PC-3 (cell line): ENCODE measurements around the gene PPIF. TPM values are rescaled to one million over a fixed set of nuclear protein-coding genes. Genes with fewer than 3 reads are reported as not detected.

Experiments used
- ATAC-seq: fragments of 200-7000 bp; cut with Tn5 transposase; 2 replicates; pipeline ENCODE4 v1.9.1; 2020; ENCODE audit warnings: mild to moderate bottlenecking, moderate library complexity
- BruUV-seq: library from RNA; stranded (reverse); fragments of 400-500 nt; replicated peaks from 2 replicates; lab custom pipeline; 2021; lab: Mats Ljungman, UMichigan
- CTCF ChIA-PET: fragments of 300-600 bp; sonication (Branson Sonifier 250); formaldehyde crosslinking; loops from one replicate; lab custom pipeline; 2022; ENCODE audit warnings: antibody characterized with exemption; lab: Charles Lee
- POLR2A ChIA-PET: fragments of 300-600 bp; sonication (Branson Sonifier 250); formaldehyde crosslinking; loops from one replicate; lab custom pipeline; 2022; ENCODE audit warnings: antibody characterized with exemption; ENCODE audit not compliant: unreplicated experiment; lab: Charles Lee
- DNase-seq: peaks from one replicate; pipeline ENCODE4 v3.0.0-alpha.2; 2015
- H2AFZ ChIP-seq: fragments of 300-600 bp; sonication (generic); 2 replicates; pipeline ENCODE4 v1.6.0; 2016; ENCODE audit warnings: antibody characterized with exemption, low read length
- H3F3A ChIP-seq: fragments of 300-600 bp; sonication (generic); one replicate; pipeline ENCODE4 v1.6.0; 2017; ENCODE audit warnings: antibody characterized with exemption, low read length, control low read depth, mild to moderate bottlenecking; ENCODE audit not compliant: unreplicated experiment
- H3K27ac ChIP-seq: fragments of 300-600 bp; sonication (generic); 2 replicates; pipeline ENCODE4 v1.5.1; 2016; ENCODE audit warnings: mild to moderate bottlenecking, low read length
- H3K27me3 ChIP-seq: fragments of 300-600 bp; sonication (generic); 2 replicates; pipeline ENCODE4 v1.6.1; 2016; ENCODE audit warnings: low read length, mixed read lengths
- H3K36me3 ChIP-seq: fragments of 300-600 bp; sonication (generic); 2 replicates; pipeline ENCODE4 v1.6.1; 2016; ENCODE audit warnings: low read depth, mixed run types, low read length, mixed read lengths
- H3K4me1 ChIP-seq: fragments of 300-600 bp; sonication (generic); 2 replicates; pipeline ENCODE4 v1.5.1; 2016; ENCODE audit warnings: low read length; ENCODE audit not compliant: insufficient read depth
- H3K4me2 ChIP-seq: fragments of 300-600 bp; sonication (generic); 2 replicates; pipeline ENCODE4 v1.6.0; 2016; ENCODE audit warnings: low read length
- H3K4me3 ChIP-seq: fragments of 300-600 bp; sonication (generic); 2 replicates; pipeline ENCODE4 v1.5.1; 2016; ENCODE audit warnings: mild to moderate bottlenecking, low read length, mixed read lengths
- H3K79me2 ChIP-seq: fragments of 300-600 bp; sonication (generic); 2 replicates; pipeline ENCODE4 v1.6.1; 2017; ENCODE audit warnings: low read length, mixed read lengths
- H3K9ac ChIP-seq: fragments of 300-600 bp; sonication (generic); 2 replicates; pipeline ENCODE4 v1.6.0; 2016; ENCODE audit warnings: mild to moderate bottlenecking, low read length
- H3K9me2 ChIP-seq: fragments of 300-600 bp; sonication (generic); replicated peaks from 2 replicates; pipeline ENCODE4 v1.6.1; 2016; ENCODE audit warnings: mixed run types, low read length, mixed read lengths
- H3K9me3 ChIP-seq: fragments of 300-600 bp; sonication (generic); 2 replicates; pipeline ENCODE4 v1.6.1; 2016; ENCODE audit warnings: low read length, mixed read lengths
- H4K20me1 ChIP-seq: fragments of 300-600 bp; sonication (generic); 2 replicates; pipeline ENCODE4 v1.6.1; 2016; ENCODE audit warnings: low read length, mixed read lengths
- EZH2 ChIP-seq: fragments of 300-600 bp; sonication (generic); IDR thresholded peaks from one replicate; pipeline ENCODE4 v1.6.1; 2017; ENCODE audit warnings: antibody characterized with exemption, mild to moderate bottlenecking, low read length; ENCODE audit not compliant: unreplicated experiment
- EZH2phosphoT487 ChIP-seq: fragments of 300-600 bp; sonication (generic); IDR thresholded peaks from 2 replicates; pipeline ENCODE4 v1.6.1; 2018; ENCODE audit warnings: mild to moderate bottlenecking, antibody characterized with exemption, low read length, borderline replicate concordance
- intact Hi-C: fragments of 100-400 bp; cut with micrococcal nuclease; formaldehyde crosslinking; loops from 2 replicates; pipeline ENCODE4 v1.9.0; 2023
- total RNA-seq: library from RNA; depleted of rRNA; stranded (reverse); fragments of >200 nt; gene quantifications from 2 replicates; pipeline ENCODE4 v1.2.3, GENCODE V29; 2014
- TF ChIP-seq, protein P1 (sequence below): fragments of 300-600 bp; sonication (generic); conservative IDR thresholded peaks from 2 replicates; pipeline ENCODE4 v1.5.1; 2017; ENCODE audit warnings: antibody characterized with exemption, low read depth, mild to moderate bottlenecking, low read length

The PPIF gene
- total RNA-seq, 1 experiment from 2014 or later, result 381 TPM

DNA sequence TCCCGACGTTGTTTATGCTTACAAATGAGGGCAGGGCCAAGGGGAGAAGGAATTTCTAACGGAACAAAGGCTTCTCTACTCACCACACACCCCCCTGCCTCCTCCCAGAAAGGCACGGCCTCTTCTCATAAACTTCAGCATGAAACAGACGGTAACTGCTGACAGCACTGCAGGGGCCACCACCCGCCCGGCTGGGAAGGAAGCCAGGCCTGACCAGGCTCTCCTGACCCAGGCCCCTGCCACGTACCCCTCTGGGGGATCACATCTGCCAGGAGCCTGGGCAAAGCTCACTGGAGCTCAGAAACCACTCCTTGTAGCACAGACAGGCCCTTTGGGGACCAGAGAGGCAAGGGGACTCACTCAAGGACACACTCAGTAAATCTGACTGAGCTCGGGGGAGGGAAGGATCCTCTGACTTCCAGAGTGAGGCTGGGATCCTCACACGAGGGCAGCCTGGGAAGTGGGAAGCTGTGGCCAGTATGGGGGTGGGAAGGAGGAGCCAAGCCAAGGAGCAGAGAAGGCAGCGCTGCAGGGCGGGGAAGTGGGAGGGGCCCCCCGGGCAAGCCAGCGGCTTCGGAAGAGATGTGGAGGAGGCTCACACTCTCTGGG lies 52.1 kb downstream of the PPIF start:
- Histone ChIP-seq H3K4me2 (no peak overlapping the region), H4K20me1 (no peaks in the 10 kb centered on the region), H3K9ac (no peak overlapping the region), H3K4me1 (peaks cover 17% of the 10 kb centered on the region), H3K9me2 (no peaks in the 10 kb centered on the region), H3K79me2 (no peaks in the 10 kb centered on the region), H2AFZ (no peak overlapping the region), H3K4me3 (no peak overlapping the region), H3K27me3 (no peaks in the 10 kb centered on the region), H3K36me3 (no peaks in the 10 kb centered on the region; the same call in 1 of the 2 replicates), H3F3A (no peaks in the 10 kb centered on the region), H3K27ac (no peak overlapping the region), H3K9me3 (no peaks in the 10 kb centered on the region)
- ATAC-seq (peak; percentile 8), DNase-seq (no peak)
- intact Hi-C loops, result no loop called here
- TF ChIP-seq EZH2phosphoT487 (no peak), EZH2 (no peak)
- TF ChIP-seq, protein P1, sequence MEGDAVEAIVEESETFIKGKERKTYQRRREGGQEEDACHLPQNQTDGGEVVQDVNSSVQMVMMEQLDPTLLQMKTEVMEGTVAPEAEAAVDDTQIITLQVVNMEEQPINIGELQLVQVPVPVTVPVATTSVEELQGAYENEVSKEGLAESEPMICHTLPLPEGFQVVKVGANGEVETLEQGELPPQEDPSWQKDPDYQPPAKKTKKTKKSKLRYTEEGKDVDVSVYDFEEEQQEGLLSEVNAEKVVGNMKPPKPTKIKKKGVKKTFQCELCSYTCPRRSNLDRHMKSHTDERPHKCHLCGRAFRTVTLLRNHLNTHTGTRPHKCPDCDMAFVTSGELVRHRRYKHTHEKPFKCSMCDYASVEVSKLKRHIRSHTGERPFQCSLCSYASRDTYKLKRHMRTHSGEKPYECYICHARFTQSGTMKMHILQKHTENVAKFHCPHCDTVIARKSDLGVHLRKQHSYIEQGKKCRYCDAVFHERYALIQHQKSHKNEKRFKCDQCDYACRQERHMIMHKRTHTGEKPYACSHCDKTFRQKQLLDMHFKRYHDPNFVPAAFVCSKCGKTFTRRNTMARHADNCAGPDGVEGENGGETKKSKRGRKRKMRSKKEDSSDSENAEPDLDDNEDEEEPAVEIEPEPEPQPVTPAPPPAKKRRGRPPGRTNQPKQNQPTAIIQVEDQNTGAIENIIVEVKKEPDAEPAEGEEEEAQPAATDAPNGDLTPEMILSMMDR, result no peak
- BruUV-seq, result no TSS peak
- ChIA-PET POLR2A (no interaction called here), CTCF (interaction anchor here (0.6 to 1.5 kb wide), 4 partner anchors 25 to 807 kb away, joined by 3 read pairs; no protein-coding TSS in a partner anchor)

DNA sequence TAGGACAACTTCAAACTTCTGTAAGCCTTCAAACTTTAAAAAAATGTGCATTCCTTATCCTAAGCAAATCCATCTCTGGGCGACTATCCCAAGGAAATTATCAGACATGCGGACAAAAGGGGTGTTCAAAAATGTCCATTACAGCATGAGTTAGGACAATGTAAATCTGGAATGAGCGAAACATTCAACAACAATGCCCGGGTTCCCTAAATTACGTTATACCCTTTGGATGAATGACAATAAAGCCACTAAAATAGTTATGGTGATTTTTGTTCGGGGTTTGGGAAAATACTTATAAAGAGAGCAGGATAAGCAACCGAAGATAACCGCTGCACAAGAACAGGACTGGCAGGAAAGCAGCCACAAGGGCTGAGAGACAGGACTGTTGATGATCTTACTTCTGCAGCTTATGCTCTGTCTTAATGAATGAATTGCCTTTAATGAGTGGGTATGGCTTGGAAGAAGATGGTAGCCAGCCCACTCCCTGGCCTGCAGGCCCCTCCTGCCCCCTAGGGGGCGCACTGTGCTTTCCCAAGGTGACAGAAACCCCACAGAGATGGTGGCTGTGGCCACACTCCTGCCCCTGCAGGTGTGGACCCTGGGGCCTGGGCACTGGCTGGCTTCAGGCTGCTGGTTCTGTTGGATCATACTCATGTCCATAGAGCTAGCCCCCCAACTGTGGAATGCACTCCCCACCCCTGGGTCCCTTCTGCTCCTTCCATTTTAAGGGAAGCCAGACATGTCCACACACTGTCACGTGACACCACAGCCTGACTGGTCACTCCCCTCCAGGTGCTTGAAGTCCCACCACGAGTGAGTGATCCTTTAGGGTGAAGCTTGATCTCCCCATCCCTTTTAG lies 53.1 kb downstream of the PPIF start:
- Histone ChIP-seq H4K20me1 (no peaks in the 10 kb centered on the region), H2AFZ (no peak overlapping the region), H3K36me3 (no peaks in the 10 kb centered on the region), H3K79me2 (no peaks in the 10 kb centered on the region), H3K9me3 (no peaks in the 10 kb centered on the region), H3K4me1 (peaks cover 23% of the 10 kb centered on the region), H3K9me2 (no peaks in the 10 kb centered on the region), H3K27ac (no peak overlapping the region), H3K27me3 (no peaks in the 10 kb centered on the region), H3K4me3 (no peak overlapping the region), H3F3A (no peaks in the 10 kb centered on the region), H3K4me2 (no peak overlapping the region), H3K9ac (no peak overlapping the region)
- TF ChIP-seq EZH2, result no peak
- TF ChIP-seq, protein P1, result peak; percentile 100
- ChIA-PET CTCF (interaction anchor here (1.2 to 1.5 kb wide), 2 partner anchors 26 kb away, joined by 3 to 4 read pairs; no protein-coding TSS in a partner anchor), POLR2A (interaction anchor here (0.6 kb wide), 1 partner anchor 679 kb away, joined by 3 read pairs; no protein-coding TSS in a partner anchor)
- peak; percentile 97 for DNase-seq
- peak; percentile 57 for ATAC-seq
- no TSS peak for BruUV-seq
- intact Hi-C loops, result loop anchor here (1.0 kb wide), 1 partner anchor 67 kb away; no protein-coding TSS in a partner anchor
